ENCODE data around the gene TNFAIP8L1.
"Not testable (repeated sequence)": the region's sequence is repeated elsewhere in the genome, so short reads cannot be mapped to it uniquely, and the experiment has no call there.

Gene TNFAIP8L1

GRCh38 chr19:4652075-4652474, 12.8 kb downstream of the TNFAIP8L1 start:
- no peak for DNase-seq

GRCh38 chr19:4653793-4654436, 14.6 kb downstream of the TNFAIP8L1 start:
- DNase-seq, result no peak

GRCh38 chr19:4654437-4655361, 15.4 kb downstream of the TNFAIP8L1 start:
- no peak for DNase-seq

- no peak for DNase-seq
These were observed 16.8 kb downstream of the TNFAIP8L1 start for GRCh38 chr19:4656102-4656501.

GRCh38 chr19:4657262-4657661, 17.9 kb downstream of the TNFAIP8L1 start:
- DNase-seq, result no peak

GRCh38 chr19:4657835-4658234, 18.5 kb downstream of the TNFAIP8L1 start:
- DNase-seq, result no peak

GRCh38 chr19:4660181-4660791, 21.0 kb downstream of the TNFAIP8L1 start:
- no peak for DNase-seq

- no peak for DNase-seq
These were observed 21.7 kb downstream of the TNFAIP8L1 start for GRCh38 chr19:4660993-4661392.

- DNase-seq, result no peak
These were observed 22.8 kb downstream of the TNFAIP8L1 start for GRCh38 chr19:4662020-4662695.

- no peak for DNase-seq
These were observed 23.5 kb downstream of the TNFAIP8L1 start for GRCh38 chr19:4662812-4663211.

- no peak for DNase-seq
These were observed 25.3 kb downstream of the TNFAIP8L1 start for GRCh38 chr19:4664642-4665041.

GRCh38 chr19:4669723-4670480, 30.6 kb downstream of the TNFAIP8L1 start, which contains the start of gene MYDGF:
MYDGF (minus strand) TSS chr19:4670342; CDS start chr19:4670334, 8 bp downstream.
- peak; percentile 88 for DNase-seq

GRCh38 chr19:4671185-4671851, 32.0 kb downstream of the TNFAIP8L1 start:
- no peak for DNase-seq

- no peak for DNase-seq
These were observed 33.9 kb downstream of the TNFAIP8L1 start for GRCh38 chr19:4673216-4673615.

GRCh38 chr19:4673726-4674125, 34.4 kb downstream of the TNFAIP8L1 start:
- DNase-seq, result no peak

GRCh38 chr19:4675346-4675745, 36.0 kb downstream of the TNFAIP8L1 start:
- no peak for DNase-seq

- DNase-seq, result no peak
These were observed 37.8 kb downstream of the TNFAIP8L1 start for GRCh38 chr19:4676955-4677731.

GRCh38 chr19:4678881-4679790, 39.8 kb downstream of the TNFAIP8L1 start:
- no peak for DNase-seq

- DNase-seq, result not testable (repeated sequence)
These were observed 40.7 kb downstream of the TNFAIP8L1 start for GRCh38 chr19:4680021-4680420.

Measured in activated T-cell treated with anti-CD3 and anti-CD28 coated beads for 4 hours (primary cell).